ENCODE results near the gene DOHH.

Gene DOHH

DNA sequence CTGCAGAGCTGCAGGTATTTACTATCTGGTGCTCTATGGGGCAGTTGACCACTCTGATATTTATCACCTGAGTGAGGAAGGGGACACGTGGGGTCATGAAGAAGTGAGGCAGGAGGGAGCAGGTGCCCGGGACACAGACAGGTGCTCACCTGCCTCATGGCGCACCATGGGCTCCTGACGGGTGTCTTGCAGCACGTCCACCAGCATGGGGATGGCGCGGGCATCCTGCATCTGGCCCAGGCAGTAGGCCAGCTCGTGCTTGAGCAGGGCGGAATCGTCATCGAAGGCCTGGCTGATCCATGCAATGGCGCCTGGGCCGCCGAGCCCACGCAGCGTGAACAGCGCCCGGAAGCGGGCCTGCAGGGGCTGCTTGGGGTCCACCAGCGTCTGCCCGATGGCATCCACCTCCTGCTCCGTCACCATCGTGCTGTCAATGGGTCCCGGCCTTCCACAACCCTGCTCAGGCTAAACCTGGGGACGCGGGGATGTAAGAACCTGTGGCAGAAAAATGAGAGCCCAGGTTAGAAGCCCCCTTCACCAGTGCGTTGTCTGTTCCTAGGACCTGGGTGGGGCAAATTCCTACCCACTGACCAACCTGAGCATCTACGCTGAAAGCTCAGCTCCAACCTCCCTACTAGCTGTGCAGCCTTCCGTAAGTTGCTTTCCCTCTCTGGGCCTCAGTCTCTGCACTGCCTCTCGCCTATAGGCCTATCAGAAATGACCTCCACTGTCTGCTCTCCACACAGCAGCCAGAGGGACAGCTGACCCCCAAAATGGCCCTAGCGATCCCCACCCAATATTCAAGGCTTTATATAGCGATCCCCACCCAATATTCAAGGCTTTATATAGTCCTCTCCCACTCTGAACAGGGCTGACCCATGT lies 3.8 kb downstream of the DOHH start:
- H3K9ac ChIP-seq: no peak overlapping the region
- peaks cover 18% of the 10 kb centered on the region for H3K4me1 ChIP-seq (ENCODE audit: low read depth, poor library complexity, severe bottlenecking)
- no peak overlapping the region for H3K4me3 ChIP-seq (IDR thresholded peaks at IDR 0.05; ENCODE audit: insufficient read depth, low read depth, low read length)
- no peak for TF ChIP-seq CTCF (conservative IDR thresholded peaks at IDR 0.05; ENCODE audit: low read depth, low read length)
- H4K20me1 ChIP-seq (ENCODE audit: insufficient read depth): no peaks in the 10 kb centered on the region
- no peak overlapping the region for H3K4me2 ChIP-seq
- peaks cover 36% of the 10 kb centered on the region for H3K79me2 ChIP-seq (ENCODE audit: insufficient read depth, low read depth)
- no peaks in the 10 kb centered on the region for H3K27me3 ChIP-seq (ENCODE audit: insufficient read depth, low read depth)
- no peaks in the 10 kb centered on the region for H3K36me3 ChIP-seq (ENCODE audit: insufficient read depth)
- H3K27ac ChIP-seq: no peak overlapping the region
- no peak overlapping the region for H2AFZ ChIP-seq (ENCODE audit: low read depth)

- Histone ChIP-seq H3K4me1 (ENCODE audit: low read depth, poor library complexity, severe bottlenecking) (peaks cover 8% of the 10 kb centered on the region), H3K27ac (peak overlapping the region; percentile 33; the same call in 1 of the 2 replicates), H3K4me3 (IDR thresholded peaks at IDR 0.05; ENCODE audit: insufficient read depth, low read depth, low read length) (no peak overlapping the region), H4K20me1 (ENCODE audit: insufficient read depth) (no peaks in the 10 kb centered on the region), H2AFZ (ENCODE audit: low read depth) (no peak overlapping the region), H3K79me2 (ENCODE audit: insufficient read depth, low read depth) (peaks cover 28% of the 10 kb centered on the region), H3K9ac (no peak overlapping the region), H3K27me3 (ENCODE audit: insufficient read depth, low read depth) (no peaks in the 10 kb centered on the region), H3K36me3 (ENCODE audit: insufficient read depth) (no peaks in the 10 kb centered on the region), H3K4me2 (peak overlapping the region; percentile 36; the same call in 1 of the 2 replicates)
- TF ChIP-seq CTCF (conservative IDR thresholded peaks at IDR 0.05; ENCODE audit: low read depth, low read length): no peak
Observed at GRCh38 chr19:3494559-3494958, 5.9 kb downstream of the DOHH start.

DNA sequence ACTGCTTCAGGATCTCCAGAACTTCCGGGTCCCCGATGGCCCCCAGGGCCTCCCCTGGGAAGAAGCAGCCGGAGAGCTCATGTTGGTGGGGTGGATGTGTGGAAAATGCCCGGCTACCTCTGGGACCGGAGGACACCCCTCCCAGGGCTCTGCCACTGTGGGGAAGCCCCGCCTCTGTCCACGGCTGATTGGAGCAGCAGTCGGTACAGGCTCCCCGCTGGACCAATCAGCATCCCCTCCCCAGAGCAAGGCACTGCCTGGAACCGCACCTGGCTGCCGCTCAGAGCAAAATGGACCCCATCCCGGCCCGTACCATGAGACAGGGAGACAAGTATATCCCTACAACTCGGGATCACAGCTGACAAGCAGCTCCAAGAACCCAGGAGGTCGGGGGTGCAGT lies 6.4 kb downstream of the DOHH start:
- no peaks in the 10 kb centered on the region for H3K36me3 ChIP-seq (ENCODE audit: insufficient read depth)
- TF ChIP-seq CTCF (conservative IDR thresholded peaks at IDR 0.05; ENCODE audit: low read depth, low read length): no peak
- H3K4me2 ChIP-seq: peak overlapping the region; percentile 36; the same call in 1 of the 2 replicates
- H3K79me2 ChIP-seq (ENCODE audit: insufficient read depth, low read depth): peaks cover 23% of the 10 kb centered on the region
- H3K9ac ChIP-seq: no peak overlapping the region
- no peak overlapping the region for H2AFZ ChIP-seq (ENCODE audit: low read depth)
- peak overlapping the region; percentile 33; the same call in 1 of the 2 replicates for H3K27ac ChIP-seq
- no peaks in the 10 kb centered on the region for H3K27me3 ChIP-seq (ENCODE audit: insufficient read depth, low read depth)
- peaks cover 3% of the 10 kb centered on the region for H3K4me1 ChIP-seq (ENCODE audit: low read depth, poor library complexity, severe bottlenecking)
- no peaks in the 10 kb centered on the region for H4K20me1 ChIP-seq (ENCODE audit: insufficient read depth)
- H3K4me3 ChIP-seq (IDR thresholded peaks at IDR 0.05; ENCODE audit: insufficient read depth, low read depth, low read length): no peak overlapping the region

DNA sequence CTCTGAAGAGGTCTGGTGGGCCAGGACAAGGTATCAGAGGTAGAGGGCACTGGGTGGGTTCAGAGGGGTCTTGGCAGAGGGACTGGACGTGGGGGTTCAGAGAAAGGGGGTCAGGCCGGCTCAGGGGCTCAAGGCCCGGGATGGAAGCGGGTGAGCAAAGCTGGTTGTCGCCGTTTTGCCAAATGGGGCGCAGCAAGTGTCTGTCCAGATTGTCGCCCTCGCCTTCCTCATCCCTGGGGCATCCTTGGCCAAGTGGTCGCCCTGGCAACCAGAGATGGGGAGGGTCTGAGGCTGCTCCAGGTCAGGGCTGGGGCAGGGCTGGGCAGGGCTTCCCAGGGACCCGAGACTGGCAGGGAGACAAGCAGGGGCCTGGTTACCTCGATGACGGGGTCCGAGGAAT lies 6.8 kb downstream of the DOHH start:
- no peaks in the 10 kb centered on the region for H4K20me1 ChIP-seq (ENCODE audit: insufficient read depth)
- H3K36me3 ChIP-seq (ENCODE audit: insufficient read depth): no peaks in the 10 kb centered on the region
- H3K27me3 ChIP-seq (ENCODE audit: insufficient read depth, low read depth): no peaks in the 10 kb centered on the region
- no peaks in the 10 kb centered on the region for H3K4me1 ChIP-seq (ENCODE audit: low read depth, poor library complexity, severe bottlenecking)
- H3K79me2 ChIP-seq (ENCODE audit: insufficient read depth, low read depth): peaks cover 19% of the 10 kb centered on the region
- TF ChIP-seq CTCF (conservative IDR thresholded peaks at IDR 0.05; ENCODE audit: low read depth, low read length): no peak
- no peak overlapping the region for H3K4me2 ChIP-seq
- no peak overlapping the region for H2AFZ ChIP-seq (ENCODE audit: low read depth)
- no peak overlapping the region for H3K27ac ChIP-seq
- no peak overlapping the region for H3K4me3 ChIP-seq (IDR thresholded peaks at IDR 0.05; ENCODE audit: insufficient read depth, low read depth, low read length)
- no peak overlapping the region for H3K9ac ChIP-seq

All from KMS-11 (cell line).